B cell (primary cell): ENCODE data around the gene CARS2. TPM values are rescaled to one million over a fixed set of nuclear protein-coding genes. Genes with fewer than 3 reads are reported as not detected.
A peak's percentile ranks its signal among the peaks of the same experiment; 100 is the strongest.

Source experiments
- ATAC-seq: fragments of 200-7000 bp; cut with Tn5 transposase; one replicate; pipeline ENCODE4 v1.10.0; 2021; ENCODE audit warnings: low read depth, mild to moderate bottlenecking, moderate number of reproducible peaks, moderate library complexity
- CTCF ChIA-PET: fragments of 350-600 bp; sonication (Branson Sonifier 250); formaldehyde crosslinking; loops from one replicate; lab custom pipeline; 2021; ENCODE audit warnings: antibody characterized with exemption, inconsistent platforms; lab: Charles Lee
- POLR2A ChIA-PET: fragments of 350-600 bp; sonication (Branson Sonifier 250); formaldehyde crosslinking; loops from one replicate; lab custom pipeline; 2021; ENCODE audit warnings: antibody characterized with exemption; lab: Charles Lee
- DNase-seq: peaks from one replicate; pipeline ENCODE4 v3.0.0; 2013
- H2AFZ ChIP-seq: 2 replicates; pipeline ENCODE4 v1.6.1; 2012; ENCODE audit warnings: mild to moderate bottlenecking, low read depth, low read length; ENCODE audit not compliant: insufficient read depth, poor library complexity, severe bottlenecking
- H3K27ac ChIP-seq, 2 donors: 1 replicate in 1 of 2; 2 replicates in 1 of 2; pipeline ENCODE4 v1.5.1; 2012 to 2013; ENCODE audit warnings: low read length in 2 of 2, mild to moderate bottlenecking in 2 of 2, moderate library complexity in 1 of 2
- H3K27me3 ChIP-seq, 4 experiments: fragments of 200-600 bp in 1 of 4; sonication (generic) in 1 of 4; replicated peaks in 1 of 4; 1 replicate in 2 of 4; 2 replicates in 2 of 4; pipeline versions ENCODE4 v1.6.1 to v1.7.0; 2013 to 2016; ENCODE audit warnings: low read length in 3 of 4, mild to moderate bottlenecking in 2 of 4, mixed read lengths in 1 of 4, moderate library complexity in 1 of 4; ENCODE audit not compliant: insufficient read depth in 4 of 4, control insufficient read depth in 3 of 4; ENCODE audit errors: control extremely low read depth in 1 of 4
- H3K36me3 ChIP-seq, 2 experiments: replicated peaks in 1 of 2; 1 replicate in 1 of 2; 2 replicates in 1 of 2; pipeline versions ENCODE4 v1.6.1 to v1.7.1; 2013; ENCODE audit warnings: low read length in 1 of 2; ENCODE audit not compliant: insufficient read depth in 2 of 2, control insufficient read depth in 1 of 2; ENCODE audit errors: control extremely low read depth in 1 of 2, extremely low read depth in 1 of 2
- H3K4me1 ChIP-seq, 2 donors: fragments of 200-600 bp in 1 of 2; sonication (generic) in 1 of 2; 1 replicate in 1 of 2; 2 replicates in 1 of 2; pipeline versions ENCODE4 v1.5.1 to v1.6.1; 2013 to 2017; ENCODE audit warnings: low read length in 2 of 2; ENCODE audit not compliant: control insufficient read depth in 2 of 2, insufficient read depth in 2 of 2
- H3K4me2 ChIP-seq: replicated peaks from 2 replicates; pipeline ENCODE3; 2012; ENCODE audit warnings: mild to moderate bottlenecking, low read depth, low read length; ENCODE audit not compliant: poor library complexity, severe bottlenecking
- H3K4me3 ChIP-seq, 5 experiments: fragments of 200-600 bp in 1 of 5; sonication (generic) in 1 of 5; 1 replicate in 3 of 5; 2 replicates in 2 of 5; pipeline versions ENCODE4 v1.5.1 to v1.7.0; 2011 to 2016; ENCODE audit warnings: low read length in 4 of 5, mild to moderate bottlenecking in 4 of 5, low read depth in 2 of 5, control low read depth in 1 of 5, moderate library complexity in 1 of 5; ENCODE audit not compliant: insufficient read depth in 1 of 5; ENCODE audit errors: control extremely low read depth in 1 of 5, extremely low read depth in 1 of 5
- H3K79me2 ChIP-seq: fragments of 200-600 bp; sonication (generic); one replicate; pipeline ENCODE4 v1.6.0; 2016; ENCODE audit warnings: low read length; ENCODE audit not compliant: control insufficient read depth, insufficient read depth
- H3K9ac ChIP-seq: fragments of 200-600 bp; sonication (generic); 2 replicates; pipeline ENCODE4 v1.6.1; 2017; ENCODE audit warnings: mild to moderate bottlenecking, low read length, moderate library complexity
- H3K9me3 ChIP-seq, 3 donors: one replicate each; pipeline versions ENCODE4 v1.6.1 to v1.7.1; 2013; ENCODE audit warnings: low read length in 2 of 3; ENCODE audit not compliant: control insufficient read depth in 2 of 3, insufficient read depth in 1 of 3; ENCODE audit errors: control extremely low read depth in 1 of 3
- H4K20me1 ChIP-seq: 2 replicates; pipeline ENCODE4 v1.6.0; 2012; ENCODE audit warnings: mild to moderate bottlenecking, low read length; ENCODE audit not compliant: insufficient read depth, control insufficient read depth, poor library complexity, severe bottlenecking
- H3K27ac Mint-ChIP-seq: one replicate; pipeline ENCODE4 v1.8.0; 2021; ENCODE audit warnings: mixed read lengths
- H3K27me3 Mint-ChIP-seq: one replicate; pipeline ENCODE4 v1.8.0; 2021; ENCODE audit warnings: mixed read lengths
- H3K4me1 Mint-ChIP-seq: one replicate; pipeline ENCODE4 v1.8.0; 2021; ENCODE audit warnings: mixed read lengths
- H3K4me3 Mint-ChIP-seq: one replicate; pipeline ENCODE4 v1.8.0; 2021; ENCODE audit warnings: mixed read lengths
- H3K9me3 Mint-ChIP-seq: one replicate; pipeline ENCODE4 v1.8.0; 2022; ENCODE audit warnings: mixed read lengths; ENCODE audit not compliant: insufficient read depth
- EZH2 ChIP-seq: IDR thresholded peaks from 2 replicates; pipeline ENCODE4 v1.6.1; 2012; ENCODE audit warnings: borderline replicate concordance, low read depth, mild to moderate bottlenecking, moderate library complexity, low read length; ENCODE audit not compliant: insufficient read depth, poor library complexity, severe bottlenecking
- WGBS: methylation state at CpG from one replicate; pipeline ENCODE4 v1.1.5; 2013; ENCODE audit warnings: missing lambda C conversion rate; ENCODE audit not compliant: insufficient coverage; 5-methylcytosine and 5-hydroxymethylcytosine counted together
- intact Hi-C: fragments of 100-400 bp; cut with micrococcal nuclease; formaldehyde crosslinking; loops from one replicate; pipeline ENCODE4 v1.10.0; 2022
- polyA plus RNA-seq: library from polyadenylated mRNA; depleted of rRNA; stranded (reverse); fragments of >200 nt; gene quantifications from 2 replicates; pipeline ENCODE4 v1.2.3, GENCODE V29; 2012
- total RNA-seq, 2 donors: library from RNA; stranded (reverse); fragments of 120-200 nt in 1 of 2; gene quantifications; 1 replicate in 1 of 2; 2 replicates in 1 of 2; pipeline versions ENCODE4 v1.2.3 to v1.2.4, GENCODE V29; 2013 to 2022
- TF ChIP-seq, protein P1 (sequence below): fragments of 200-600 bp; IDR thresholded peaks from one replicate; pipeline ENCODE4 v1.8.0; 2022; ENCODE audit warnings: antibody characterized with exemption, mild to moderate bottlenecking

CARS2 gene
- total and polyA plus RNA-seq, 2 donors (not counting 1 experiment from before 2014, with no cell fraction given), result 154 to 188 TPM

- Histone ChIP-seq H3K4me3 (no peak overlapping the region), H3K9ac (no peak overlapping the region), H3K79me2 (peaks cover 52% of the 10 kb centered on the region), H3K27ac (no peak overlapping the region), H3K4me1 (peaks cover 46 to 48% of the 10 kb centered on the region in 2 donors), H3K9me3 (no peaks in the 10 kb centered on the region), H3K36me3 (peaks cover 0 to 52% of the 10 kb centered on the region in 2 experiments), H4K20me1 (peaks cover 4% of the 10 kb centered on the region), H2AFZ (no peak overlapping the region), H3K27me3 (no peaks in the 10 kb centered on the region), H3K4me2 (no peak overlapping the region)
- ChIA-PET POLR2A (interaction anchor here (1.8 kb wide), 1 partner anchor 64 kb away, joined by 6 read pairs; no protein-coding TSS in a partner anchor), CTCF (interaction anchor here (1.0 to 6.2 kb wide), 7 partner anchors 14 to 419 kb away, joined by 3 to 64 read pairs (median 6); no protein-coding TSS in a partner anchor)
- no peak for ATAC-seq
- Mint-ChIP-seq H3K4me3 (no peak overlapping the region), H3K27me3 (no peaks in the 10 kb centered on the region), H3K27ac (peak overlapping the region; percentile 50), H3K4me1 (peaks cover 50% of the 10 kb centered on the region), H3K9me3 (no peaks in the 10 kb centered on the region)
- 80% methylated on average over 13 of the region's 16 CpGs for WGBS
- TF ChIP-seq EZH2, result no peak
- TF ChIP-seq, protein P1, sequence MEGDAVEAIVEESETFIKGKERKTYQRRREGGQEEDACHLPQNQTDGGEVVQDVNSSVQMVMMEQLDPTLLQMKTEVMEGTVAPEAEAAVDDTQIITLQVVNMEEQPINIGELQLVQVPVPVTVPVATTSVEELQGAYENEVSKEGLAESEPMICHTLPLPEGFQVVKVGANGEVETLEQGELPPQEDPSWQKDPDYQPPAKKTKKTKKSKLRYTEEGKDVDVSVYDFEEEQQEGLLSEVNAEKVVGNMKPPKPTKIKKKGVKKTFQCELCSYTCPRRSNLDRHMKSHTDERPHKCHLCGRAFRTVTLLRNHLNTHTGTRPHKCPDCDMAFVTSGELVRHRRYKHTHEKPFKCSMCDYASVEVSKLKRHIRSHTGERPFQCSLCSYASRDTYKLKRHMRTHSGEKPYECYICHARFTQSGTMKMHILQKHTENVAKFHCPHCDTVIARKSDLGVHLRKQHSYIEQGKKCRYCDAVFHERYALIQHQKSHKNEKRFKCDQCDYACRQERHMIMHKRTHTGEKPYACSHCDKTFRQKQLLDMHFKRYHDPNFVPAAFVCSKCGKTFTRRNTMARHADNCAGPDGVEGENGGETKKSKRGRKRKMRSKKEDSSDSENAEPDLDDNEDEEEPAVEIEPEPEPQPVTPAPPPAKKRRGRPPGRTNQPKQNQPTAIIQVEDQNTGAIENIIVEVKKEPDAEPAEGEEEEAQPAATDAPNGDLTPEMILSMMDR, result no peak
- no peak for DNase-seq
- intact Hi-C loops, result loop anchor here (10.0 kb wide), 1 partner anchor 267 kb away; the partner anchor contains the start of gene ANKRD10
Observed at GRCh38 chr13:110648146-110648819, 57.6 kb downstream of the CARS2 start.

DNA sequence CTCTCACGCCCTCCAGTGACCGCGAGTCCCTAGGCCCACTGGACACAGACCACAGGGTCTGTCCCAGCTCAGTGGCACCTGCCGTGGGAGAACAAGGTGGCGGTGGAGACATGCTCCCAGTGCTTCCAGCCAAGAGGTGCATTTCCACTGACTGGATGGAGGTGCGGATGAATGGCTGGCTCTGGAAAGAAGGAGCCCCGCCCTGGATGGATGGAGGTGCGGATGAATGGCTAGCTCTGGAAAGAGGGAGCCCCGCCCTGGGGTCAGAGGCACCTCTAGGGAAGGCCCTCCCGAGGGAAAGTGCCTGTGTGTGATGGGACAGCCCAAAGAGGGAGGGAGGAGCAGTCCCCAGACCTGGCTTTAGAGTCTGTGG lies 58.6 kb downstream of the CARS2 start:
- Histone ChIP-seq H3K4me3 (no peak overlapping the region), H4K20me1 (peaks cover 4% of the 10 kb centered on the region), H3K9ac (no peak overlapping the region), H3K9me3 (no peaks in the 10 kb centered on the region), H3K36me3 (peaks cover 0 to 58% of the 10 kb centered on the region in 2 experiments), H3K27me3 (no peaks in the 10 kb centered on the region), H3K79me2 (peaks cover 44% of the 10 kb centered on the region), H3K27ac (no peak overlapping the region), H3K4me2 (no peak overlapping the region), H3K4me1 (peaks cover 36 to 39% of the 10 kb centered on the region in 2 donors), H2AFZ (no peak overlapping the region)
- TF ChIP-seq, protein P1, result no peak
- no peak for TF ChIP-seq EZH2
- DNase-seq (no peak), ATAC-seq (no peak)
- POLR2A ChIA-PET, result interaction anchor here (3.5 kb wide), 1 partner anchor 66 kb away, joined by 32 read pairs; the partner anchor contains the start of gene ING1
- H3K27ac Mint-ChIP-seq, result peak overlapping the region; percentile 50
- peaks cover 41% of the 10 kb centered on the region for H3K4me1 Mint-ChIP-seq
- H3K4me3 Mint-ChIP-seq, result no peak overlapping the region
- WGBS, result 90% methylated on average over 10 of the region's 10 CpGs
- intact Hi-C loops, result loop anchor here (10.0 kb wide), 1 partner anchor 267 kb away; the partner anchor contains the start of gene ANKRD10
- CTCF ChIA-PET, result interaction anchor here (1.1 to 6.2 kb wide), 4 partner anchors 29 to 192 kb away, joined by 4 to 64 read pairs (median 9); no protein-coding TSS in a partner anchor
- H3K27me3 Mint-ChIP-seq, result no peaks in the 10 kb centered on the region
- no peaks in the 10 kb centered on the region for H3K9me3 Mint-ChIP-seq
